ENCODE measurements around the gene SMC1B. TPM values are rescaled to one million over a fixed set of nuclear protein-coding genes. Genes with fewer than 3 reads are reported as not detected.

Gene SMC1B
- total and polyA plus RNA-seq, 2 experiments from 2014 or later = 0.10 TPM; not detected in 1

DNA sequence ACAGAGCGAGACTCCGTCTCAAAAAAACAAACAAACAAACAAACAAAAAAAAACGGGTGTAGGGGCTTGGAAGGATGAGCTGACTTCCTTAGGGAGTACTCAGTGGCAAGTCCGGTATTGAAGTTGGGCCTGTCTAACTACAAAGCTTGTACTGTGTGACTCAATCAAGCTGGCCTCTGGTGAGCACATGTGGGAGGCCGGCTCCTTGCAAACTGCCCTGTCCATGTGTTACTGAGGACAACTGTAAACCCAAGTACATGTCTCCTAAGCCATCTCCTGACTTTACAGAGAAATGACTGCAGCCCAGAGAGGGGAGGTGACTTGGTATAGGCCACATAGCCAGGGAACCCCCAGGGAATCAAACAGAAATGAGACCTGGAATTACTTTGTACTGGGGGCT, 11.7 kb upstream of the SMC1B start:
- no peak for TF ChIP-seq EZH2phosphoT487 (IDR thresholded peaks at IDR 0.05; ENCODE audit: low read depth, severe bottlenecking, unreplicated experiment)
- TF ChIP-seq, protein P1, sequence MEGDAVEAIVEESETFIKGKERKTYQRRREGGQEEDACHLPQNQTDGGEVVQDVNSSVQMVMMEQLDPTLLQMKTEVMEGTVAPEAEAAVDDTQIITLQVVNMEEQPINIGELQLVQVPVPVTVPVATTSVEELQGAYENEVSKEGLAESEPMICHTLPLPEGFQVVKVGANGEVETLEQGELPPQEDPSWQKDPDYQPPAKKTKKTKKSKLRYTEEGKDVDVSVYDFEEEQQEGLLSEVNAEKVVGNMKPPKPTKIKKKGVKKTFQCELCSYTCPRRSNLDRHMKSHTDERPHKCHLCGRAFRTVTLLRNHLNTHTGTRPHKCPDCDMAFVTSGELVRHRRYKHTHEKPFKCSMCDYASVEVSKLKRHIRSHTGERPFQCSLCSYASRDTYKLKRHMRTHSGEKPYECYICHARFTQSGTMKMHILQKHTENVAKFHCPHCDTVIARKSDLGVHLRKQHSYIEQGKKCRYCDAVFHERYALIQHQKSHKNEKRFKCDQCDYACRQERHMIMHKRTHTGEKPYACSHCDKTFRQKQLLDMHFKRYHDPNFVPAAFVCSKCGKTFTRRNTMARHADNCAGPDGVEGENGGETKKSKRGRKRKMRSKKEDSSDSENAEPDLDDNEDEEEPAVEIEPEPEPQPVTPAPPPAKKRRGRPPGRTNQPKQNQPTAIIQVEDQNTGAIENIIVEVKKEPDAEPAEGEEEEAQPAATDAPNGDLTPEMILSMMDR (IDR thresholded peaks at IDR 0.05; ENCODE audit: poor library complexity) = no peak
- no peak for TF ChIP-seq EZH2 (IDR thresholded peaks at IDR 0.05; ENCODE audit: borderline replicate concordance)
- no peaks in the 10 kb centered on the region for H3K9me3 ChIP-seq (ENCODE audit: low read depth)
- H3K4me3 ChIP-seq = no peak overlapping the region
- H3K36me3 ChIP-seq (replicated peaks; ENCODE audit: insufficient read depth, low read depth) = no peaks in the 10 kb centered on the region
- no peaks in the 10 kb centered on the region for H4K20me1 ChIP-seq (ENCODE audit: insufficient read depth, poor library complexity, severe bottlenecking)
- H3K9me2 ChIP-seq (replicated peaks; ENCODE audit: insufficient read depth) = no peaks in the 10 kb centered on the region
- no peaks in the 10 kb centered on the region for H3K27me3 ChIP-seq
- WGBS (ENCODE audit: low lambda C conversion rate, missing lambda C conversion rate) = 64% methylated on average over 5 of the region's 5 CpGs
- peak; percentile 4 for DNase-seq (ENCODE audit: low spot score)
- H3K79me2 ChIP-seq = no peaks in the 10 kb centered on the region
- no peak overlapping the region for H3K27ac ChIP-seq
- H2AFZ ChIP-seq = no peak overlapping the region
- no peak overlapping the region for H3K4me2 ChIP-seq
- no peaks in the 10 kb centered on the region for H3K4me1 ChIP-seq (ENCODE audit: insufficient read depth)

DNA sequence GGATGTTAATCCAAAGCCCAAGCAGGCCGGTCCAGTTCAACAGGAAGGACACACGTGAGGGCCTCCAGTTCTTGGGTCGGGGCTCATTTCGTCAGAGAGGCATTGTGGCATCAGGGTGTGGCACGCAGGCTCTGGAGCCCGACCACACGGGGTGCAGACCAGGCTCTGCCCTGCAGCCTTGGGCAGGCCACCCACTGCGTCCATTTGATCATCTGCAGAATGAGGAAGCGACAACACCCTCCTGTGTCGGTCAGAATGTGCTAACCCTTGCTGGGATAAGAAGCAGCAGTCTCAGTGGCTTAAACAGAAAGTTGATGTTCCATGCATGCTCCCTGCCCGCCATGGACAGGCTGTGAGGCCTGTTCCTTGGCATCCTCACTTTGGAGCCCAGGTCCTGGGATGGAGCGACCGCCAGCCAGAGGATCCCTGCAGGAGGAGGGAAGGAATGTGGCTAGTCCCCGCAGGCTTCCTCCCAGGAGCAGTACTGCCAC, 10.9 kb upstream of the SMC1B start:
- WGBS (ENCODE audit: low lambda C conversion rate, missing lambda C conversion rate) = 86% methylated on average over 14 of the region's 14 CpGs
- H3K27me3 ChIP-seq = no peaks in the 10 kb centered on the region
- no peak overlapping the region for H3K27ac ChIP-seq
- no peaks in the 10 kb centered on the region for H3K4me1 ChIP-seq (ENCODE audit: insufficient read depth)
- no peak overlapping the region for H3K4me2 ChIP-seq
- H3K9me3 ChIP-seq (ENCODE audit: low read depth) = no peaks in the 10 kb centered on the region
- H3K79me2 ChIP-seq = no peaks in the 10 kb centered on the region
- H3K36me3 ChIP-seq (replicated peaks; ENCODE audit: insufficient read depth, low read depth) = no peaks in the 10 kb centered on the region
- TF ChIP-seq, protein P1 (IDR thresholded peaks at IDR 0.05; ENCODE audit: poor library complexity) = no peak
- TF ChIP-seq EZH2phosphoT487 (IDR thresholded peaks at IDR 0.05; ENCODE audit: low read depth, severe bottlenecking, unreplicated experiment) (no peak), EZH2 (IDR thresholded peaks at IDR 0.05; ENCODE audit: borderline replicate concordance) (no peak)
- DNase-seq (ENCODE audit: low spot score) = no peak
- no peak overlapping the region for H3K4me3 ChIP-seq
- H4K20me1 ChIP-seq (ENCODE audit: insufficient read depth, poor library complexity, severe bottlenecking) = no peaks in the 10 kb centered on the region
- no peaks in the 10 kb centered on the region for H3K9me2 ChIP-seq (replicated peaks; ENCODE audit: insufficient read depth)
- no peak overlapping the region for H2AFZ ChIP-seq

DNA sequence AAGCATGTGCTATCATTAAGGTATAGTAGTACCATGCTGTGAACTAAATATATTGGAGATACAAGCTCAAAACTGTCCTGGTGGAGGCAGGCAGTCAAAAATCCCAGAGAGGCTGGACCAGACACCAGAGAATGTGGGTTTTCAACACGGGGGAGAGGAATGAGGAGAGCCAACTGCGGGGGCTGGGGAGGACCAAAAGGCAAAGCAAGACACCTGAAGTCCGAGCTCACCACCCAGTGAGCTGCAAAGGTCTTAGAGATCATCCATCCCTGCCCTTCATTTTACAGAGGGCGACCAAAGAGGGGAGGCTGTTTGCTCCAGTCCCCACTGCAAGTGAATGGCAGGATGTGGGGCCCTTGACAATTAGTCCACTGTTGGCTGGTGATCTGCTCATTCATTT, 10.1 kb upstream of the SMC1B start:
- no peaks in the 10 kb centered on the region for H3K9me2 ChIP-seq (replicated peaks; ENCODE audit: insufficient read depth)
- WGBS (ENCODE audit: low lambda C conversion rate, missing lambda C conversion rate) = 79% methylated on average over 4 of the region's 4 CpGs
- TF ChIP-seq, protein P1 (IDR thresholded peaks at IDR 0.05; ENCODE audit: poor library complexity) = no peak
- TF ChIP-seq EZH2 (IDR thresholded peaks at IDR 0.05; ENCODE audit: borderline replicate concordance) = no peak
- TF ChIP-seq EZH2phosphoT487 (IDR thresholded peaks at IDR 0.05; ENCODE audit: low read depth, severe bottlenecking, unreplicated experiment) = no peak
- no peaks in the 10 kb centered on the region for H4K20me1 ChIP-seq (ENCODE audit: insufficient read depth, poor library complexity, severe bottlenecking)
- H3K36me3 ChIP-seq (replicated peaks; ENCODE audit: insufficient read depth, low read depth) = no peaks in the 10 kb centered on the region
- H3K9me3 ChIP-seq (ENCODE audit: low read depth) = no peaks in the 10 kb centered on the region
- no peak overlapping the region for H3K4me2 ChIP-seq
- H3K4me1 ChIP-seq (ENCODE audit: insufficient read depth) = no peaks in the 10 kb centered on the region
- H3K4me3 ChIP-seq = no peak overlapping the region
- no peak overlapping the region for H3K27ac ChIP-seq
- H3K27me3 ChIP-seq = no peaks in the 10 kb centered on the region
- DNase-seq (ENCODE audit: low spot score) = no peak
- H2AFZ ChIP-seq = no peak overlapping the region
- H3K79me2 ChIP-seq = no peaks in the 10 kb centered on the region

Data from hepatocyte (in vitro differentiated cells).